ENCODE data around the gene ARPIN. TPM values are rescaled to one million over a fixed set of nuclear protein-coding genes. Genes with fewer than 3 reads are reported as not detected.

ARPIN gene
- total RNA-seq, result 11.6 and 14.1 TPM in 2 replicates

DNA sequence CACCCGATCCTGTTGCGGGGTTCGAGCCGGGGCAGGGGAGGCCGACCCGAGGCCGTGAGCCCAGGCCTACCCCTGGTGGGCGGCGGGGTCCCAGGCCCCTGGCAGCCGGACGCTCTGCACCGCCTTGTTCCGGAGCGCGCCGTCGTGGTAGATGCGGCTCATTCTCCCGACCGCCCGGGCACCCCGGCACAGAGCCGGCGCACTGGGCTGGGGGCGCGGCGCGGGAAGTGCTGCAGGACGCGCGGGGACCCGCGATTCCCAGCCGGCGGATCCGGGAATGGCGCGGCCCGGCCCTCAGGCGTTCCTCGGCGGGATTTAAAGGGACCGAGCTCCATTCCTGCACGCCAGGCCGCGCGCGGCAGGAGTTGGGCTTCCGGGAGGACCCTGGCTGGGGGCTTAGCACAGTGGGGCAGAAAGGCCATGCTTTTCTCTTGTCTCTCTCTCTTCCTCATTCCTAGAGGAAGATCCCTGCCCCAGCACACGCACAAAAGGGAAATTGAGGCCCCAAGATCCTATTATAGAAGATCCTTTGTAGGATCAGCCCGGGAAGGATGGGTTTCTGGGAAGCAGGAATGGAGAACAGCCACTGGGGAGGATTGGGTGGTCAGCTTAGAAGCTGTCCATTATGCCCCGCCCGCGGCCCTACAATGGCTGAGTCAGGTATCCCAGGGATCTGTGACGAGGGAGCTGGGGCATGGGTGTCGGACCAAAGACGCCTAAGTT, at the start of gene ARPIN:
ARPIN (minus strand) TSS at position 279 of the 723 bp plus-strand sequence; CDS start at position 162, 117 bp downstream.

DNA sequence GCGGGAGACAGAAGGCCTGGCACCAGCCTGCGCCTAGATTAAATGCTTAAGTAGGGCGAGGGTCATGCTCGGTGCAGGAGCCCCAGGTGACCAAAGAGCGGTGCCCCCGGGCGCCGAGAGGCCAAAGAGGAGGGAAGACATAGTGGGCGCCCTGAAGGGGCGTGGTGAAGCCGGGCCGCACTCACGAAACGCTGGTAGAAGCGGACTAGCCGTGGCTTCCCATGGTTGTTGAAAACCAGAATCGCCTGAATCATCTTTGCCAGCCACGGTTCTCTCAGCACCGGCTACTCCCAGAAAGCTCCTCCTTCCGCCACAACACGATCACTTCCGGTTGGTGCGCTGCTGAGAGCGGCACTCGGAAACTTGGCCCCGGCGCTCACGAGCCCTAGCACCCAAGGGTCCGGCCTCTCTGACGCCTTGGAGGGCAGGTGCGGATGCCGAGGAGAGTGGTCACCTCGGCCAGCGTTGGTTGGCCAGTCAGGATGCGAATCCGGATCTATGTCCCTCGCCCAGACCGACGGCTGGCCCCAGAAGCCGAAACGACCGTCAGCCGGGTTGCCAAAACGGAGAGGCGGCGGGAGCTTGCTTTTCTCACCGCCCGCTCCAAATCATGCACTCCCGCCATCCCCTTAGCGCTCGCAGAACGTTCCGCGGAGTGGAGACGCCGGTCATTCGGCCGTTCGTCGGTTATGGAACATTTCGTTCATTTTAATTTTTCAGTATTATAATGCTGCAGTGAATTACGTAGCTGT, 18.9 kb downstream of the ARPIN start, which contains the start of gene AP3S2:
AP3S2 (minus strand) TSS at position 299 of the 752 bp plus-strand sequence; CDS start at position 254, 45 bp downstream.

Other genes starting within 250 kb of the ARPIN start
- gene PLIN1, start 233.6 kb downstream of the ARPIN start, total RNA-seq, result 0.13 and 0.72 TPM in 2 replicates
- gene PEX11A, start 222.2 kb downstream of the ARPIN start, total RNA-seq, result 2.1 and 14.9 TPM in 2 replicates
- gene WDR93, start 222.1 kb downstream of the ARPIN start, total RNA-seq, result under 0.01 and 0.16 TPM in 2 replicates
- 0.56 TPM in 1 of 2 replicates, not detected in the other for gene MESP1, start 161.7 kb downstream of the ARPIN start, total RNA-seq
- 1.0 and 2.0 TPM in 2 replicates for gene MESP2, start 136.6 kb downstream of the ARPIN start, total RNA-seq
- 49.6 and 80.3 TPM in 2 replicates for gene ANPEP, start 98.1 kb downstream of the ARPIN start, total RNA-seq
- 40.5 and 47.3 TPM in 2 replicates for gene AP3S2, start 19.0 kb downstream of the ARPIN start, total RNA-seq
- gene ZNF710, start 88.4 kb upstream of the ARPIN start, total RNA-seq, result 4.2 and 15.1 TPM in 2 replicates
- gene IDH2, start 189.5 kb upstream of the ARPIN start, total RNA-seq, result 68.2 and 100 TPM in 2 replicates